Panc1 (cell line): ENCODE results near the gene BHLHE23. TPM values are rescaled to one million over a fixed set of nuclear protein-coding genes. Genes with fewer than 3 reads are reported as not detected.

Experiments used
- ATAC-seq: fragments of 200-7000 bp; cut with Tn5 transposase; 2 replicates; pipeline ENCODE4 v1.9.1; 2020; ENCODE audit warnings: mild to moderate bottlenecking, moderate library complexity
- BruUV-seq: library from RNA; stranded (reverse); fragments of 400-500 nt; replicated peaks from 2 replicates; lab custom pipeline; 2021; lab: Mats Ljungman, UMichigan
- CTCF ChIA-PET: fragments of 300-600 bp; sonication (Branson Sonifier 250); formaldehyde crosslinking; loops from one replicate; lab custom pipeline; 2022; ENCODE audit warnings: antibody characterized with exemption; lab: Charles Lee
- POLR2A ChIA-PET: fragments of 300-600 bp; sonication (Branson Sonifier 250); formaldehyde crosslinking; loops from one replicate; lab custom pipeline; 2022; ENCODE audit warnings: antibody characterized with exemption; lab: Charles Lee
- DNase-seq: peaks from one replicate; pipeline ENCODE4 v3.0.0-alpha.2; 2010; ENCODE audit warnings: low read depth, low spot score
- H3K27ac ChIP-seq: 2 replicates; pipeline ENCODE4 v1.5.1; 2011; ENCODE audit warnings: mild to moderate bottlenecking, low read length, inconsistent platforms
- H3K27me3 ChIP-seq: fragments of 200-500 bp; sonication (Bioruptor generic); 2 replicates; pipeline ENCODE4 v1.6.0; 2014; ENCODE audit warnings: low read length, inconsistent platforms; ENCODE audit not compliant: control insufficient read depth, insufficient read depth
- H3K36me3 ChIP-seq: fragments of 200-500 bp; sonication (Bioruptor generic); 2 replicates; pipeline ENCODE4 v1.5.1; 2014; ENCODE audit warnings: inconsistent platforms, mild to moderate bottlenecking, low read length, moderate library complexity; ENCODE audit not compliant: control insufficient read depth, insufficient read depth
- H3K4me1 ChIP-seq: 2 replicates; pipeline ENCODE4 v1.5.1; 2011; ENCODE audit warnings: inconsistent platforms, mild to moderate bottlenecking, low read length, moderate library complexity; ENCODE audit not compliant: control insufficient read depth, insufficient read depth
- H3K4me3 ChIP-seq, 2 experiments: 2 replicates each; pipeline ENCODE4 v1.5.1; 2011 to 2012; ENCODE audit warnings: low read depth in 2 of 2, low read length in 2 of 2, mild to moderate bottlenecking in 2 of 2, inconsistent platforms in 1 of 2, moderate library complexity in 1 of 2
- H3K9me3 ChIP-seq: fragments of 200-500 bp; sonication (Bioruptor generic); 2 replicates; pipeline ENCODE4 v1.5.1; 2014; ENCODE audit warnings: low read depth, mild to moderate bottlenecking, inconsistent platforms, low read length, moderate library complexity; ENCODE audit not compliant: control insufficient read depth, insufficient read depth
- CTCF ChIP-seq: fragments of 450-650 bp; IDR thresholded peaks from 2 replicates; pipeline ENCODE4 v1.5.1; 2017; ENCODE audit warnings: mild to moderate bottlenecking
- POLR2AphosphoS5 ChIP-seq: IDR thresholded peaks from 2 replicates; pipeline ENCODE4 v1.6.1; 2012; ENCODE audit warnings: mild to moderate bottlenecking, low read depth, low read length, moderate library complexity
- SIN3A ChIP-seq: IDR thresholded peaks from 2 replicates; pipeline ENCODE4 v1.6.1; 2012; ENCODE audit warnings: low read depth, mild to moderate bottlenecking, low read length, moderate library complexity, borderline replicate concordance; ENCODE audit not compliant: insufficient read depth
- TCF7L2 ChIP-seq: IDR thresholded peaks from 2 replicates; pipeline ENCODE4 v1.6.1; 2011; ENCODE audit warnings: mild to moderate bottlenecking, low read depth, low read length, inconsistent platforms
- in situ Hi-C: cut with HindIII; loops from 2 replicates; pipeline ENCODE4 v1.10.0; 2016; ENCODE audit warnings: low sequenced_read_pairs, low pct_unique_long_range_greater_than_20kb
- intact Hi-C: fragments of 100-400 bp; cut with micrococcal nuclease; formaldehyde crosslinking; loops from one replicate; pipeline ENCODE4 v1.10.0; 2022; ENCODE audit not compliant: unreplicated experiment
- total RNA-seq: library from RNA; stranded (reverse); gene quantifications from one replicate; pipeline ENCODE4 v1.2.1, GENCODE V29; 2021; ENCODE audit not compliant: unreplicated experiment
- TF ChIP-seq, protein P1 (sequence below), 2 experiments: IDR thresholded peaks; 2 replicates each; pipeline ENCODE4 v1.6.1; 2011 to 2012; ENCODE audit warnings: low read depth in 2 of 2, control low read depth in 1 of 2, low read length in 1 of 2, mild to moderate bottlenecking in 1 of 2, moderate library complexity in 1 of 2; ENCODE audit not compliant: insufficient read depth in 1 of 2

Gene BHLHE23
- total RNA-seq, 1 experiment from 2014 or later = not detected

GRCh38 chr20:63053432-63054102 lies 46.8 kb upstream of the BHLHE23 start:
- H3K27me3 ChIP-seq = no peaks in the 10 kb centered on the region
- BruUV-seq = no TSS peak
- CTCF ChIA-PET = interaction anchor here (0.6 to 0.7 kb wide), 2 partner anchors 25 to 122 kb away, joined by 3 read pairs; no protein-coding TSS in a partner anchor

DNA sequence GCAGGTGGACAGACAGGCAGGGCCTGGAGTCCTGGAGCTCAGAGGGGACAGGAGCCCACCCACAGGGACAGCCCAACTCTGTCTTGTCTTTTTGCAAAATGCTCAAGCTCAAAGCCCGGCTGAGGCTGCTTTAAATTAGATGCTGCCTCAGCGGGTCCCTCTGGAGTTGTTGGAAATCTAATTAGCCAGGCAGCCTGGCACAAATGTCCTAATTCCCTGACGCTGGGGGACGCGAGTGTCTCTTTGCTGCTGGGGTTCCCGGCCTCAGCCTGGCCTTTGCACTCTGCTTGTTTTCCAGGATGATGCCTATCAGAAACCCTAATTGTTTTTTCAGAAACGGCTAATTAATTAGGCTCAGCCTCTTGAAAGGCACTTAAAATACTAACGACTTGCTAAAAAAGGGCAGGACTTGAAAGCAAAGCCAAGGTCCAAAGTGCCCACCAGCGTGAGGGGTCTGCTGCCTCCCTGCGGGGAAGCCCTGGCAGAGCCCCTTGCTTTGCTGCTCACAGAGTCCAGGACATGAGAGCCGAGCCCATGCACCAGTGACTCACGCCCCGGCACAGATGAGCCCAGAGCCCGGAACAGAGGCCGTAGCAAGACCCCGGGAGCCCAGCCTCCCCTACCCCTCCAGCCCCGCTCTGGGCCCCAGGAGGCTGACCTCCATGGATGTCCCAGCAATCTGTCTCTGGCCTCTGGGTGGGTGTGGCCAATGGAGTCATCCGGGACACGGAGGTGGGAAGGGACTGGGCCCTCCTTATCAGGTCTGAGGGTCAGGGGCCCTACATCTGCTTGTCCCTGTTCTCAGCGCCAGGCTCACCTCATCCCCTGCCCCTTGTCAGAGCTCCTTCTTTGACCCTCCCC lies 46.0 kb upstream of the BHLHE23 start:
- ChIA-PET CTCF (interaction anchor here (0.6 to 0.7 kb wide), 2 partner anchors 25 to 123 kb away, joined by 3 read pairs; no protein-coding TSS in a partner anchor), POLR2A (no interaction called here)
- DNase-seq = no peak
- intact Hi-C loops (no loop called here), in situ Hi-C loops (no loop called here)
- H3K9me3 ChIP-seq = no peaks in the 10 kb centered on the region
- ATAC-seq = no peak
- no peak overlapping the region for H3K4me3 ChIP-seq
- no peak overlapping the region for H3K27ac ChIP-seq
- no peaks in the 10 kb centered on the region for H3K36me3 ChIP-seq
- no peaks in the 10 kb centered on the region for H3K27me3 ChIP-seq
- no peaks in the 10 kb centered on the region for H3K4me1 ChIP-seq
- TF ChIP-seq TCF7L2 (no peak), CTCF (no peak), POLR2AphosphoS5 (no peak), SIN3A (no peak)
- TF ChIP-seq, protein P1, sequence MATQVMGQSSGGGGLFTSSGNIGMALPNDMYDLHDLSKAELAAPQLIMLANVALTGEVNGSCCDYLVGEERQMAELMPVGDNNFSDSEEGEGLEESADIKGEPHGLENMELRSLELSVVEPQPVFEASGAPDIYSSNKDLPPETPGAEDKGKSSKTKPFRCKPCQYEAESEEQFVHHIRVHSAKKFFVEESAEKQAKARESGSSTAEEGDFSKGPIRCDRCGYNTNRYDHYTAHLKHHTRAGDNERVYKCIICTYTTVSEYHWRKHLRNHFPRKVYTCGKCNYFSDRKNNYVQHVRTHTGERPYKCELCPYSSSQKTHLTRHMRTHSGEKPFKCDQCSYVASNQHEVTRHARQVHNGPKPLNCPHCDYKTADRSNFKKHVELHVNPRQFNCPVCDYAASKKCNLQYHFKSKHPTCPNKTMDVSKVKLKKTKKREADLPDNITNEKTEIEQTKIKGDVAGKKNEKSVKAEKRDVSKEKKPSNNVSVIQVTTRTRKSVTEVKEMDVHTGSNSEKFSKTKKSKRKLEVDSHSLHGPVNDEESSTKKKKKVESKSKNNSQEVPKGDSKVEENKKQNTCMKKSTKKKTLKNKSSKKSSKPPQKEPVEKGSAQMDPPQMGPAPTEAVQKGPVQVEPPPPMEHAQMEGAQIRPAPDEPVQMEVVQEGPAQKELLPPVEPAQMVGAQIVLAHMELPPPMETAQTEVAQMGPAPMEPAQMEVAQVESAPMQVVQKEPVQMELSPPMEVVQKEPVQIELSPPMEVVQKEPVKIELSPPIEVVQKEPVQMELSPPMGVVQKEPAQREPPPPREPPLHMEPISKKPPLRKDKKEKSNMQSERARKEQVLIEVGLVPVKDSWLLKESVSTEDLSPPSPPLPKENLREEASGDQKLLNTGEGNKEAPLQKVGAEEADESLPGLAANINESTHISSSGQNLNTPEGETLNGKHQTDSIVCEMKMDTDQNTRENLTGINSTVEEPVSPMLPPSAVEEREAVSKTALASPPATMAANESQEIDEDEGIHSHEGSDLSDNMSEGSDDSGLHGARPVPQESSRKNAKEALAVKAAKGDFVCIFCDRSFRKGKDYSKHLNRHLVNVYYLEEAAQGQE (IDR thresholded peaks at IDR 0.05; ENCODE audit: insufficient read depth in 1 of 2, low read depth in 2 of 2, low read length in 1 of 2) = no peak
- no TSS peak for BruUV-seq

More at GRCh38 chr20:63053432-63054102, 46.8 kb upstream of the BHLHE23 start:
- Histone ChIP-seq H3K27ac (no peak overlapping the region), H3K4me3 (no peak overlapping the region), H3K9me3 (no peaks in the 10 kb centered on the region), H3K4me1 (no peaks in the 10 kb centered on the region), H3K36me3 (no peaks in the 10 kb centered on the region)
- intact Hi-C loops = no loop called here
- POLR2A ChIA-PET = no interaction called here
- DNase-seq (no peak), ATAC-seq (no peak)
- TF ChIP-seq TCF7L2 (no peak), POLR2AphosphoS5 (no peak), CTCF (no peak), SIN3A (no peak)
- TF ChIP-seq, protein P1 (IDR thresholded peaks at IDR 0.05; ENCODE audit: insufficient read depth in 1 of 2, low read depth in 2 of 2, low read length in 1 of 2) = no peak
- in situ Hi-C loops = no loop called here
